ENCODE data around the gene SPATS2.

GRCh38 chr12:49367381-49368239, at the start of gene SPATS2:
- TF ChIP-seq, protein P1, sequence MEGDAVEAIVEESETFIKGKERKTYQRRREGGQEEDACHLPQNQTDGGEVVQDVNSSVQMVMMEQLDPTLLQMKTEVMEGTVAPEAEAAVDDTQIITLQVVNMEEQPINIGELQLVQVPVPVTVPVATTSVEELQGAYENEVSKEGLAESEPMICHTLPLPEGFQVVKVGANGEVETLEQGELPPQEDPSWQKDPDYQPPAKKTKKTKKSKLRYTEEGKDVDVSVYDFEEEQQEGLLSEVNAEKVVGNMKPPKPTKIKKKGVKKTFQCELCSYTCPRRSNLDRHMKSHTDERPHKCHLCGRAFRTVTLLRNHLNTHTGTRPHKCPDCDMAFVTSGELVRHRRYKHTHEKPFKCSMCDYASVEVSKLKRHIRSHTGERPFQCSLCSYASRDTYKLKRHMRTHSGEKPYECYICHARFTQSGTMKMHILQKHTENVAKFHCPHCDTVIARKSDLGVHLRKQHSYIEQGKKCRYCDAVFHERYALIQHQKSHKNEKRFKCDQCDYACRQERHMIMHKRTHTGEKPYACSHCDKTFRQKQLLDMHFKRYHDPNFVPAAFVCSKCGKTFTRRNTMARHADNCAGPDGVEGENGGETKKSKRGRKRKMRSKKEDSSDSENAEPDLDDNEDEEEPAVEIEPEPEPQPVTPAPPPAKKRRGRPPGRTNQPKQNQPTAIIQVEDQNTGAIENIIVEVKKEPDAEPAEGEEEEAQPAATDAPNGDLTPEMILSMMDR (conservative IDR thresholded peaks at IDR 0.05 in 1 of 2, IDR thresholded peaks at IDR 0.05 in 1 of 2; ENCODE audit: low read depth in 1 of 2, low read length in 2 of 2), result no peak
- no peak for TF ChIP-seq EZH2 (IDR thresholded peaks at IDR 0.05; ENCODE audit: low read length, missing control alignments)
